ENCODE results near the gene GTF2I. TPM values are rescaled to one million over a fixed set of nuclear protein-coding genes. Genes with fewer than 3 reads are reported as not detected.
A peak's percentile ranks its signal among the peaks of the same experiment; 100 is the strongest.
"Not testable (repeated sequence)": the region's sequence is repeated elsewhere in the genome, so short reads cannot be mapped to it uniquely, and the experiment has no call there.

The GTF2I gene
- total RNA-seq, 1 donor from 2014 or later = 107 TPM

GRCh38 chr7:74656441-74656836, 1.1 kb upstream of the GTF2I start:
- peak; percentile 27 to 49 for DNase-seq (ENCODE audit: low read depth in 2 of 2)

GRCh38 chr7:74656837-74657691, 454 bp upstream of the GTF2I start:
- DNase-seq (ENCODE audit: low read depth in 2 of 2) = peak; percentile 97 to 98

- DNase-seq (ENCODE audit: low read depth in 2 of 2) = peak; percentile 96 to 98
These were observed 873 bp downstream of the GTF2I start for GRCh38 chr7:74658178-74659004.

GRCh38 chr7:74660202-74660601, 2.7 kb downstream of the GTF2I start:
- not testable (repeated sequence) for DNase-seq (ENCODE audit: low read depth in 2 of 2)

GRCh38 chr7:74661836-74662794, 4.6 kb downstream of the GTF2I start:
- DNase-seq (ENCODE audit: low read depth in 2 of 2) = not testable (repeated sequence)

- no peak for DNase-seq (ENCODE audit: low read depth in 2 of 2)
These were observed 7.9 kb downstream of the GTF2I start for GRCh38 chr7:74665296-74665938.

- not testable (repeated sequence) for DNase-seq (ENCODE audit: low read depth in 2 of 2)
These were observed 9.5 kb downstream of the GTF2I start for GRCh38 chr7:74667013-74667412.

- DNase-seq (ENCODE audit: low read depth in 2 of 2) = not testable (repeated sequence)
These were observed 10.0 kb downstream of the GTF2I start for GRCh38 chr7:74667520-74667919.

GRCh38 chr7:74671602-74672001, 14.1 kb downstream of the GTF2I start:
- no peak for DNase-seq (ENCODE audit: low read depth in 2 of 2)

GRCh38 chr7:74672343-74672915, 14.9 kb downstream of the GTF2I start:
- DNase-seq (ENCODE audit: low read depth in 2 of 2) = no peak

- DNase-seq (ENCODE audit: low read depth in 2 of 2) = no peak
These were observed 16.6 kb downstream of the GTF2I start for GRCh38 chr7:74674166-74674565.

- DNase-seq (ENCODE audit: low read depth in 2 of 2) = no peak
These were observed 25.3 kb downstream of the GTF2I start for GRCh38 chr7:74682829-74683228.

GRCh38 chr7:74683799-74684198, 26.3 kb downstream of the GTF2I start:
- no peak for DNase-seq (ENCODE audit: low read depth in 2 of 2)

- no peak for DNase-seq (ENCODE audit: low read depth in 2 of 2)
These were observed 27.0 kb downstream of the GTF2I start for GRCh38 chr7:74684473-74684872.

- no peak for DNase-seq (ENCODE audit: low read depth in 2 of 2)
These were observed 27.4 kb downstream of the GTF2I start for GRCh38 chr7:74684921-74685320.

- DNase-seq (ENCODE audit: low read depth in 2 of 2) = no peak
These were observed 33.0 kb downstream of the GTF2I start for GRCh38 chr7:74690474-74690873.

- not testable (repeated sequence) for DNase-seq (ENCODE audit: low read depth in 2 of 2)
These were observed 46.9 kb downstream of the GTF2I start for GRCh38 chr7:74704419-74704818.

- DNase-seq (ENCODE audit: low read depth in 2 of 2) = no peak
These were observed 49.7 kb downstream of the GTF2I start for GRCh38 chr7:74707238-74707637.

- no peak for DNase-seq (ENCODE audit: low read depth in 2 of 2)
These were observed 51.2 kb downstream of the GTF2I start for GRCh38 chr7:74708569-74709275.

Data from lung microvascular endothelial cell (primary cell).